Upper lobe of left lung (tissue), 4 donors: ENCODE measurements around the gene MORN1.

Experiments used
- CTCF ChIP-seq, 6 experiments: fragments of 450-650 bp in 4 of 6; fragments of 200-600 bp in 2 of 6; sonication (generic) in 2 of 6; IDR thresholded peaks; one replicate each; pipeline ENCODE4 v1.5.1; 2016 to 2019; ENCODE audit warnings: antibody characterized with exemption in 6 of 6
- POLR2A ChIP-seq, 4 donors: fragments of 450-650 bp; IDR thresholded peaks; one replicate each; pipeline ENCODE4 v1.5.1; 2016 to 2017; ENCODE audit warnings: antibody characterized with exemption in 4 of 4, mild to moderate bottlenecking in 2 of 4

GRCh38 chr1:2274929-2275475 is 116.4 kb downstream of the MORN1 start:
- TF ChIP-seq CTCF (IDR thresholded peaks at IDR 0.05), result no peak
- no peak for TF ChIP-seq POLR2A (IDR thresholded peaks at IDR 0.05)
